A673 (cell line): ENCODE measurements around the gene LTBP4.

Experiments
- EZH2 ChIP-seq: fragments of 200-600 bp; sonication (generic); IDR thresholded peaks from 2 replicates; pipeline ENCODE4 v1.6.1; 2017; ENCODE audit warnings: borderline replicate concordance, low read depth, mild to moderate bottlenecking, mixed read lengths, antibody characterized with exemption, low read length; ENCODE audit not compliant: poor library complexity, severe bottlenecking
- TF ChIP-seq, protein P1 (sequence below): fragments of 300-800, 200-600 bp; sonication (generic); conservative IDR thresholded peaks from 2 replicates; pipeline ENCODE4 v1.5.1; 2017; ENCODE audit warnings: low read depth, mild to moderate bottlenecking, antibody characterized with exemption, low read length, moderate library complexity, mixed read lengths

DNA sequence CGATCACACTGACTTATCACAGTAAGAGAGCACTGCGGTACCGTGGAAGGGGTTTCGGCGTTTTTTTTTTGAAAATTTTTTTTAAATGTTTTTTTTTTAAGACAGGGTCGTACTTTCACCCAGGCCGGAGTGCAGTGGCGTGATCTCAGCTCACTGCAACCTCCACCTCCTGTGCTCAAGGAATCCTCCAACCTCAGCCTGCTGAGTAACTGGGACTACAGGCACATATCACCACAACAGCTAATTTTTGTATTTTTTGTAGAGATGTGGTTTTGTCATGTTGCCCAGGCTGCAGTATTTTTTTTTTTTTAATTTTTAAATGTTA is 19.0 kb downstream of the LTBP4 start:
- TF ChIP-seq, protein P1, sequence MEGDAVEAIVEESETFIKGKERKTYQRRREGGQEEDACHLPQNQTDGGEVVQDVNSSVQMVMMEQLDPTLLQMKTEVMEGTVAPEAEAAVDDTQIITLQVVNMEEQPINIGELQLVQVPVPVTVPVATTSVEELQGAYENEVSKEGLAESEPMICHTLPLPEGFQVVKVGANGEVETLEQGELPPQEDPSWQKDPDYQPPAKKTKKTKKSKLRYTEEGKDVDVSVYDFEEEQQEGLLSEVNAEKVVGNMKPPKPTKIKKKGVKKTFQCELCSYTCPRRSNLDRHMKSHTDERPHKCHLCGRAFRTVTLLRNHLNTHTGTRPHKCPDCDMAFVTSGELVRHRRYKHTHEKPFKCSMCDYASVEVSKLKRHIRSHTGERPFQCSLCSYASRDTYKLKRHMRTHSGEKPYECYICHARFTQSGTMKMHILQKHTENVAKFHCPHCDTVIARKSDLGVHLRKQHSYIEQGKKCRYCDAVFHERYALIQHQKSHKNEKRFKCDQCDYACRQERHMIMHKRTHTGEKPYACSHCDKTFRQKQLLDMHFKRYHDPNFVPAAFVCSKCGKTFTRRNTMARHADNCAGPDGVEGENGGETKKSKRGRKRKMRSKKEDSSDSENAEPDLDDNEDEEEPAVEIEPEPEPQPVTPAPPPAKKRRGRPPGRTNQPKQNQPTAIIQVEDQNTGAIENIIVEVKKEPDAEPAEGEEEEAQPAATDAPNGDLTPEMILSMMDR: no peak
- TF ChIP-seq EZH2: no peak
